Measurements from ENCODE around the gene ABCE1.

- TF ChIP-seq CTCF (IDR thresholded peaks at IDR 0.05) (no peak), POLR2AphosphoS5 (IDR thresholded peaks at IDR 0.05) (no peak), EP300 (IDR thresholded peaks at IDR 0.05) (no peak), POLR2A (IDR thresholded peaks at IDR 0.05) (no peak)
Observed at GRCh38 chr4:145156986-145157385, 58.9 kb downstream of the ABCE1 start.
